A673 (cell line): ENCODE measurements around the gene SNRPB. TPM values are rescaled to one million over a fixed set of nuclear protein-coding genes. Genes with fewer than 3 reads are reported as not detected.
A peak's percentile ranks its signal among the peaks of the same experiment; 100 is the strongest.

Source experiments
- Bru-seq: library from RNA; stranded (reverse); fragments of 400-500 nt; gene quantifications from one replicate; lab custom pipeline; 2021; lab: Mats Ljungman, UMichigan
- BruChase-seq, 2 experiments: library from RNA; stranded (reverse); fragments of 400-500 nt; gene quantifications; one replicate each; lab custom pipeline; 2021; lab: Mats Ljungman, UMichigan
- BruUV-seq: library from RNA; stranded (reverse); fragments of 400-500 nt; replicated peaks from 2 replicates; lab custom pipeline; 2021; lab: Mats Ljungman, UMichigan
- CTCF ChIA-PET: fragments of 300-600 bp; sonication (Branson Sonifier 250); formaldehyde crosslinking; loops from one replicate; lab custom pipeline; 2022; ENCODE audit warnings: antibody characterized with exemption; lab: Charles Lee
- POLR2A ChIA-PET: fragments of 300-600 bp; sonication (Branson Sonifier 250); formaldehyde crosslinking; loops from one replicate; lab custom pipeline; 2022; ENCODE audit warnings: antibody characterized with exemption; ENCODE audit not compliant: low non-redundant PET; lab: Charles Lee
- DNase-seq: peaks from one replicate; pipeline ENCODE4 v3.0.0-alpha.2; 2015; ENCODE audit warnings: low spot score
- H3K27ac ChIP-seq: fragments of 200-600 bp; sonication (generic); 2 replicates; pipeline ENCODE4 v1.5.1; 2016; ENCODE audit warnings: mixed run types, low read depth, mild to moderate bottlenecking, mixed read lengths, antibody characterized with exemption, low read length; ENCODE audit not compliant: poor library complexity, severe bottlenecking
- H3K27me3 ChIP-seq: fragments of 200-600 bp; sonication (generic); replicated peaks from 2 replicates; pipeline ENCODE4 v1.6.1; 2017; ENCODE audit warnings: mixed run types, low read depth, mild to moderate bottlenecking, mixed read lengths, antibody characterized with exemption, low read length; ENCODE audit not compliant: insufficient read depth, poor library complexity
- H3K36me3 ChIP-seq: fragments of 200-600 bp; sonication (generic); 2 replicates; pipeline ENCODE4 v1.6.1; 2016; ENCODE audit warnings: mixed run types, mild to moderate bottlenecking, mixed read lengths, antibody characterized with exemption, low read length; ENCODE audit not compliant: insufficient read depth, poor library complexity, severe bottlenecking
- H3K4me1 ChIP-seq: fragments of 200-600 bp; sonication (generic); 2 replicates; pipeline ENCODE4 v1.6.1; 2017; ENCODE audit warnings: mixed run types, mild to moderate bottlenecking, mixed read lengths, antibody characterized with exemption, low read length; ENCODE audit not compliant: insufficient read depth, poor library complexity, severe bottlenecking
- H3K4me3 ChIP-seq: fragments of 200-600 bp; sonication (generic); 2 replicates; pipeline ENCODE4 v1.5.1; 2016; ENCODE audit warnings: low read depth, mixed run types, mild to moderate bottlenecking, mixed read lengths, low read length; ENCODE audit not compliant: poor library complexity, severe bottlenecking
- H3K9me3 ChIP-seq: fragments of 200-600 bp; sonication (generic); 2 replicates; pipeline ENCODE4 v1.6.1; 2016; ENCODE audit warnings: mixed run types, low read depth, mild to moderate bottlenecking, mixed read lengths, antibody characterized with exemption, low read length; ENCODE audit not compliant: poor library complexity, severe bottlenecking
- CTCF ChIP-seq: fragments of 300-800, 200-600 bp; sonication (generic); conservative IDR thresholded peaks from 2 replicates; pipeline ENCODE4 v1.5.1; 2017; ENCODE audit warnings: low read depth, mild to moderate bottlenecking, antibody characterized with exemption, low read length, moderate library complexity, mixed read lengths
- EZH2 ChIP-seq: fragments of 200-600 bp; sonication (generic); IDR thresholded peaks from 2 replicates; pipeline ENCODE4 v1.6.1; 2017; ENCODE audit warnings: borderline replicate concordance, low read depth, mild to moderate bottlenecking, mixed read lengths, antibody characterized with exemption, low read length; ENCODE audit not compliant: poor library complexity, severe bottlenecking
- intact Hi-C: fragments of 100-400 bp; cut with micrococcal nuclease; formaldehyde crosslinking; loops from one replicate; pipeline ENCODE4 v1.10.0; 2022; ENCODE audit not compliant: unreplicated experiment
- long read RNA-seq: library from polyadenylated mRNA; stranded (forward); transcript quantifications from one replicate; pipeline ENCODE4 v2.0.0, GENCODE V29; 2022
- total RNA-seq: library from RNA; stranded (reverse); gene quantifications from 2 replicates; pipeline ENCODE4 v1.2.3, GENCODE V29; 2021

Gene SNRPB
- 493 and 522 TPM in 2 replicates for total RNA-seq
- percentile 99 among the genes with signal in this experiment for Bru-seq, nascent RNA
- BruChase-seq, experiment 1, labeled RNA remaining after a 2-hour chase = percentile 95 among the genes with signal in this experiment
- BruChase-seq, experiment 2, labeled RNA remaining after a 6-hour chase = percentile 97 among the genes with signal in this experiment
- long read RNA-seq, transcript SNRPB-202 (7 exons, 1,008 nt) = minor isoform, 255 of 1,069 reads
- long read RNA-seq, transcript SNRPB-201 (7 exons, 1,154 nt) = major isoform, 758 of 1,069 reads
- long read RNA-seq, partial matches to known transcripts = 33 of 1,069 reads
- long read RNA-seq, other reads (novel, unspliced or antisense) = 20 of 1,069 reads

- Histone ChIP-seq H3K36me3 (peaks cover 29% of the 10 kb centered on the region), H3K4me3 (peak within 1 kb of the TSS; percentile 72), H3K9me3 (no peaks in the 10 kb centered on the region), H3K4me1 (peaks cover 10% of the 10 kb centered on the region), H3K27me3 (no peaks in the 10 kb centered on the region), H3K27ac (peak within 1 kb of the TSS; percentile 95)
- intact Hi-C loops = loop anchor here (2.0 kb wide), 1 partner anchor 182 kb away; the partner anchor contains the start of gene NOP56
- TSS peak; percentile 48 for BruUV-seq
- POLR2A ChIA-PET = interaction anchor here (0.6 kb wide), 1 partner anchor 44 kb away, joined by 4 read pairs; no protein-coding TSS in a partner anchor
- CTCF ChIA-PET = interaction anchor here (0.5 kb wide), 1 partner anchor 748 kb away, joined by 13 read pairs; no protein-coding TSS in a partner anchor
- DNase-seq = peak; percentile 99
- TF ChIP-seq EZH2 = no peak
- no peak for TF ChIP-seq CTCF
These were observed at the start of gene SNRPB for GRCh38 chr20:2470423-2471193. SNRPB (minus strand) TSS chr20:2470789; CDS start chr20:2470690, 99 bp downstream.

GRCh38 chr20:2519115-2519809, 48.7 kb upstream of the SNRPB start:
- intact Hi-C loops = no loop called here
- ChIA-PET POLR2A (interaction anchor here (0.7 kb wide), 1 partner anchor 11 kb away, joined by 3 read pairs; the partner anchor contains the start of gene ZNF343), CTCF (no interaction called here)
- H3K4me3 ChIP-seq = no peak overlapping the region
- DNase-seq = peak; percentile 33
- TF ChIP-seq CTCF = no peak
- TF ChIP-seq EZH2 = no peak
- H3K36me3 ChIP-seq = no peaks in the 10 kb centered on the region
- H3K4me1 ChIP-seq = peaks cover 2% of the 10 kb centered on the region
- BruUV-seq = no TSS peak
- no peaks in the 10 kb centered on the region for H3K27me3 ChIP-seq
- no peak overlapping the region for H3K27ac ChIP-seq
- no peaks in the 10 kb centered on the region for H3K9me3 ChIP-seq

GRCh38 chr20:2518558-2518957, 48.0 kb upstream of the SNRPB start:
- Histone ChIP-seq H3K27me3 (no peaks in the 10 kb centered on the region), H3K9me3 (no peaks in the 10 kb centered on the region), H3K36me3 (no peaks in the 10 kb centered on the region), H3K27ac (no peak overlapping the region), H3K4me3 (no peak overlapping the region), H3K4me1 (peaks cover 2% of the 10 kb centered on the region)
- intact Hi-C loops = no loop called here
- no TSS peak for BruUV-seq
- TF ChIP-seq EZH2 (no peak), CTCF (no peak)
- ChIA-PET POLR2A (interaction anchor here (0.6 kb wide), 1 partner anchor 12 kb away, joined by 11 read pairs; no protein-coding TSS in a partner anchor), CTCF (no interaction called here)
- no peak for DNase-seq
